Fibroblast of lung (primary cell): ENCODE measurements around the gene NR4A1.

Source experiments
- CTCF ChIP-seq, 2 donors: IDR thresholded peaks in 1 of 2; conservative IDR thresholded peaks in 1 of 2; 1 replicate in 1 of 2; 2 replicates in 1 of 2; pipeline ENCODE4 v1.5.1; 2011 to 2012; ENCODE audit warnings: low read length in 2 of 2, control low read depth in 1 of 2, inconsistent platforms in 1 of 2, low read depth in 1 of 2, mild to moderate bottlenecking in 1 of 2
- EZH2 ChIP-seq: IDR thresholded peaks from 2 replicates; pipeline ENCODE4 v1.5.1; 2012; ENCODE audit warnings: low read length, control low read depth, mild to moderate bottlenecking; ENCODE audit errors: missing control alignments

DNA sequence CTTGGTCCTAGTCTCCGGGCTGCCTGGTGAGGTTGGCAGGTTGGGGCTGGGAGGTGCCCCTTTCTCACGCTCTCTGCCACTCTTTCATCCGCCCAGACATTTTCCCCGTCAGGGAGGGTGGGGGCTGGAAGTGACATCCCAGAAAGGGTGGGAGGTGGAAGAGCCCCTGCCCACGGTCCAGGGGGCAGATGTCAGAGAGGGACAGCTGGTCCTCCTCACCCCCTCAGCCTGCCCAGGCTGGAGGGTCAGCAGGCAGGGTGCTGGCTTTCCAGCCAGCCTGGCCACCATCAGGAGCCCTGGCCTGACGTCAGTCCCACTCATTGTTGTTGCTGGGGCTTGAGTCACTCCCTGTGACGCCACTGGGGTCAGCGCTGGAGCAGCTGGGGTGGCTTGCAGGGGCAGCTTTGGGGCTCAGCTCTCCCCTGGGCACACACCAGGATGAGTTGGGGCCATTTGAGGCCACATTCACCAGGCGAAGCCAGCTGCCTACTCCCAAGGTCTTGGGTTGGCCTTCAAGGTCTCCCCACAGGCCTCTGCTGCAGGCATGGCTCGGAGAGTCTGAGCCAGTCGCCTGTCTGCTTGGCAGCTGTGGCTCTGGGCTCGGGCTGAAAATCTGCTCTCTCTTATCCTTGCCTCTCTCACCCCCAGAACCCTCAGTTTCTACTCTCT is 12.9 kb downstream of the NR4A1 start:
- TF ChIP-seq CTCF (conservative IDR thresholded peaks at IDR 0.05 in 1 of 2, IDR thresholded peaks at IDR 0.05 in 1 of 2; ENCODE audit: low read depth in 1 of 2, low read length in 2 of 2), result no peak
- no peak for TF ChIP-seq EZH2
